Thyroid gland (tissue), 4 donors: ENCODE measurements around the gene ACBD3. TPM values are rescaled to one million over a fixed set of nuclear protein-coding genes. Genes with fewer than 3 reads are reported as not detected.

Source experiments
- DNase-seq, 2 donors: peaks; one replicate each; pipeline ENCODE4 v3.0.0-alpha.2; 2019
- H3K27ac ChIP-seq, 3 donors: fragments of 200-600 bp; sonication (generic); 1 replicate in 2 of 3; 2 replicates in 1 of 3; pipeline ENCODE4 v1.5.1; 2016 to 2019; ENCODE audit warnings: mild to moderate bottlenecking in 1 of 3, moderate library complexity in 1 of 3
- H3K27me3 ChIP-seq: fragments of 200-600 bp; sonication (generic); one replicate; pipeline ENCODE4 v1.5.1; 2019
- H3K36me3 ChIP-seq, 2 donors: fragments of 200-600 bp; sonication (generic); one replicate each; pipeline ENCODE4 v1.5.1; 2016 to 2019
- H3K4me1 ChIP-seq, 2 donors: fragments of 200-600 bp; sonication (generic); one replicate each; pipeline ENCODE4 v1.5.1; 2017 to 2019
- H3K4me3 ChIP-seq, 3 donors: fragments of 200-600 bp; sonication (generic); replicated peaks in 1 of 3; 1 replicate in 2 of 3; 2 replicates in 1 of 3; pipeline ENCODE4 v1.5.1; 2016; ENCODE audit warnings: mild to moderate bottlenecking in 1 of 3
- H3K9me3 ChIP-seq: fragments of 200-600 bp; sonication (generic); one replicate; pipeline ENCODE4 v1.5.1; 2017
- CTCF ChIP-seq, 6 experiments: fragments of 200-600 bp in 3 of 6; fragments of 450-650 bp in 3 of 6; sonication (generic) in 3 of 6; IDR thresholded peaks; one replicate each; pipeline ENCODE4 v1.5.1; 2016 to 2019; ENCODE audit warnings: antibody characterized with exemption in 6 of 6, mild to moderate bottlenecking in 2 of 6, inconsistent platforms in 1 of 6, moderate library complexity in 1 of 6
- POLR2A ChIP-seq, 2 donors: fragments of 450-650 bp; IDR thresholded peaks; one replicate each; pipeline ENCODE4 v1.6.1; 2017; ENCODE audit warnings: antibody characterized with exemption in 2 of 2, mild to moderate bottlenecking in 2 of 2, moderate library complexity in 1 of 2
- WGBS, 2 donors: methylation state at CpG; one replicate each; pipeline ENCODE4 v1.1.5; 2017; 5-methylcytosine and 5-hydroxymethylcytosine counted together
- intact Hi-C: fragments of 100-400 bp; cut with DNase I; formaldehyde crosslinking; loops from one replicate; pipeline ENCODE4 v1.15.1; 2023
- total RNA-seq, 4 donors: library from RNA; depleted of rRNA; stranded (reverse); fragments of >200 nt; gene quantifications; one replicate each; pipeline ENCODE4 v1.2.3, GENCODE V29; 2016

ACBD3 gene
- total RNA-seq, 4 donors from 2014 or later: 56.4 to 74.2 (median 66.0) TPM

GRCh38 chr1:226157761-226158316 lies 28.7 kb downstream of the ACBD3 start:
- DNase-seq: no peak
- Histone ChIP-seq H3K27me3 (no peaks in the 10 kb centered on the region), H3K9me3 (no peaks in the 10 kb centered on the region), H3K36me3 (peaks cover 34 to 42% of the 10 kb centered on the region in 2 donors), H3K4me1 (peaks cover 13 to 15% of the 10 kb centered on the region in 2 donors), H3K4me3 (no peak overlapping the region), H3K27ac (peak overlapping the region; percentile 62 to 81 (median 70))
- TF ChIP-seq POLR2A (IDR thresholded peaks at IDR 0.05) (no peak), CTCF (IDR thresholded peaks at IDR 0.05) (no peak)
- intact Hi-C loops: no loop called here
- WGBS, 2 donors: 95 to 100% methylated on average over 1 of the region's 1 CpG

GRCh38 chr1:226154593-226154992 lies 31.9 kb downstream of the ACBD3 start:
- DNase-seq: no peak
- TF ChIP-seq CTCF (IDR thresholded peaks at IDR 0.05): no peak
- no peak for TF ChIP-seq POLR2A (IDR thresholded peaks at IDR 0.05)
- Histone ChIP-seq H3K36me3 (peaks cover 30 to 43% of the 10 kb centered on the region in 2 donors), H3K27me3 (no peaks in the 10 kb centered on the region), H3K4me3 (no peak overlapping the region), H3K4me1 (peaks cover 13 to 15% of the 10 kb centered on the region in 2 donors), H3K9me3 (no peaks in the 10 kb centered on the region), H3K27ac (no peak overlapping the region)
- intact Hi-C loops: no loop called here
- 87 to 100% methylated on average over 1 of the region's 1 CpG for WGBS, 2 donors

- Histone ChIP-seq H3K27ac (no peak overlapping the region), H3K4me3 (no peak overlapping the region), H3K9me3 (no peaks in the 10 kb centered on the region), H3K27me3 (no peaks in the 10 kb centered on the region), H3K36me3 (peaks cover 54 to 60% of the 10 kb centered on the region in 2 donors), H3K4me1 (no peaks in the 10 kb centered on the region)
- intact Hi-C loops: no loop called here
- no peak for DNase-seq
- no peak for TF ChIP-seq POLR2A (IDR thresholded peaks at IDR 0.05)
- no peak for TF ChIP-seq CTCF (IDR thresholded peaks at IDR 0.05)
- 87 to 90% methylated on average over 4 of the region's 4 CpGs for WGBS, 2 donors
Measured at GRCh38 chr1:226149806-226150205, 36.7 kb downstream of the ACBD3 start.

GRCh38 chr1:226148121-226148648 lies 38.4 kb downstream of the ACBD3 start:
- H3K4me3 ChIP-seq: no peak overlapping the region
- H3K36me3 ChIP-seq: peaks cover 50 to 51% of the 10 kb centered on the region in 2 donors
- TF ChIP-seq POLR2A (IDR thresholded peaks at IDR 0.05): no peak
- no peak for TF ChIP-seq CTCF (IDR thresholded peaks at IDR 0.05)
- no peaks in the 10 kb centered on the region for H3K9me3 ChIP-seq
- no peaks in the 10 kb centered on the region for H3K27me3 ChIP-seq
- intact Hi-C loops: no loop called here
- no peaks in the 10 kb centered on the region for H3K4me1 ChIP-seq
- no peak overlapping the region for H3K27ac ChIP-seq
- DNase-seq: no peak

GRCh38 chr1:226144045-226144444 lies 42.5 kb downstream of the ACBD3 start:
- DNase-seq: no peak
- H3K27me3 ChIP-seq: no peaks in the 10 kb centered on the region
- intact Hi-C loops: no loop called here
- no peak overlapping the region for H3K27ac ChIP-seq
- 79 to 86% methylated on average over 5 of the region's 5 CpGs for WGBS, 2 donors
- no peaks in the 10 kb centered on the region for H3K4me1 ChIP-seq
- TF ChIP-seq CTCF (IDR thresholded peaks at IDR 0.05) (no peak), POLR2A (IDR thresholded peaks at IDR 0.05) (no peak)
- peaks cover 25 to 26% of the 10 kb centered on the region in 2 donors for H3K36me3 ChIP-seq
- H3K4me3 ChIP-seq: no peak overlapping the region
- no peaks in the 10 kb centered on the region for H3K9me3 ChIP-seq
